GM23248 (cell line): Measurements from ENCODE around the gene CCDC92.

Source experiments
- EZH2 ChIP-seq: fragments of 200-600 bp; sonication (generic); IDR thresholded peaks from 2 replicates; pipeline ENCODE4 v1.6.1; 2018; ENCODE audit warnings: antibody characterized with exemption, mild to moderate bottlenecking; ENCODE audit not compliant: insufficient read depth, poor library complexity, severe bottlenecking
- EZH2phosphoT487 ChIP-seq: fragments of 200-600 bp; sonication (generic); IDR thresholded peaks from 2 replicates; pipeline ENCODE4 v1.6.1; 2018; ENCODE audit warnings: antibody characterized with exemption, moderate library complexity, mild to moderate bottlenecking, low read depth; ENCODE audit not compliant: insufficient read depth

- TF ChIP-seq EZH2phosphoT487 = no peak
- no peak for TF ChIP-seq EZH2
Measured at GRCh38 chr12:123979566-123979965, 6.9 kb upstream of the CCDC92 start.
